ENCODE measurements around the gene ADARB2.
A peak's percentile ranks its signal among the peaks of the same experiment; 100 is the strongest.
"Not testable (repeated sequence)": the region's sequence is repeated elsewhere in the genome, so short reads cannot be mapped to it uniquely, and the experiment has no call there.

Gene ADARB2

GRCh38 chr10:1464881-1465417, 272.4 kb downstream of the ADARB2 start:
- DNase-seq: no peak
- peak; percentile 19 for ATAC-seq

GRCh38 chr10:1463971-1464370, 273.4 kb downstream of the ADARB2 start:
- not testable (repeated sequence) for DNase-seq, ATAC-seq

GRCh38 chr10:1462994-1463633, 274.2 kb downstream of the ADARB2 start:
- DNase-seq (no peak), ATAC-seq (no peak)

GRCh38 chr10:1462521-1462920, 274.8 kb downstream of the ADARB2 start:
- no peak for DNase-seq
- ATAC-seq: no peak

- DNase-seq (no peak), ATAC-seq (no peak)
Observed at GRCh38 chr10:1462032-1462431, 275.3 kb downstream of the ADARB2 start.

DNA sequence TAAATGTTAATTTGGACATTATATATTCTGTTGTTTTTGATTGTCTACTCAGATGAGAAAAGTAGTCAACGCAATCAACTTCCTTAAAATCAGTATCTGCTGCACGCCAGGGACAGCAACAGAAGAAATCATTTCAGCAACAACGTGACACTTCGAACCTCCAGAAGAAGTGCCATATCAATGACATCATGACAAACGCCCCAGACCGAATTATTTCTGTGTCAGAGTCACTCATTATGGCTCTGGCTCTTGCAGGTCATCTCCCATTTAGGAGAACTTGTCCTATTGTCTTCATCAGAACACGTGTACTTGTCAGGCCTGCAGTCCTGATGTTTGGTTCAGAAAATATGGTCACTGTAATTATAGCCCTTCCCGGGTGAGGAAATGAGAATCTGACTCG, 276.3 kb downstream of the ADARB2 start:
- DNase-seq: no peak
- no peak for ATAC-seq

DNA sequence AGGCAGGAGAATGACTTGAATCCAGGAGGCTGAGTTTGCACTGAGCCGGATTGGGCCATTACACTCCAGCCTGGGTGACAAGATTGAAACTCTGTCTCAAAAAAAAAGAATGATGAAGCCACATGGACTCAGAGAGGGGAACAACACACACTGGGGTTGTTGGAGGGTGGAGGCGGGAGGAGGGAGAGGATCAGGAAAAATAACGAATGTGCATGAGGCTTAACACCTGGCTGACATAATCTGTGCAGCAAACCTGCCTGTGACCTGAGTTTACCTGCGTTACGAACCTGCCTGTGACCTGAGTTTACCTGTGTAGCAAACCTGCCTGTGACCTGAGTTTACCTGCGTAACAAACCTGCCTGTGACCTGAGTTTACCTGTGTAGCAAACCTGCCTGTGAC, 277.7 kb downstream of the ADARB2 start:
- ATAC-seq, DNase-seq: not testable (repeated sequence)

DNA sequence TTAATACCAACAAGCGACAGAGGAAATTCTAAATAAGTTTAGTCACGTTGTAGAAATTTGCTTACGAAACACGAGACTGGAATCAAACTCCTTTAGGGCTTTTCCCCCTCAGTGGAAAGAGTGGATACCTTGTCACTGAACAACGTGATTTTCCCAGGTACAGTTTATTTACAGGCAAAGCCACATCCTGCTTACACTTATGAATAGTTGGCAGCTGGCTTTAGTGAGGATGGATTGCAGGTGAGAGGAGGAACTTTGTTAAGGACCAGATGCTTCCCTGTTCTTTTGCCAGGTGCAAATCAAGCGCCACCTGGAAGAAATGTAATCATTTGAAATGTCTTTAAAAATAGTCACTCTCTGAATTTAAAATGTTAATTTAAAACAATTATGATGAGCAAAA, 282.4 kb downstream of the ADARB2 start:
- ATAC-seq (no peak), DNase-seq (no peak)

DNA sequence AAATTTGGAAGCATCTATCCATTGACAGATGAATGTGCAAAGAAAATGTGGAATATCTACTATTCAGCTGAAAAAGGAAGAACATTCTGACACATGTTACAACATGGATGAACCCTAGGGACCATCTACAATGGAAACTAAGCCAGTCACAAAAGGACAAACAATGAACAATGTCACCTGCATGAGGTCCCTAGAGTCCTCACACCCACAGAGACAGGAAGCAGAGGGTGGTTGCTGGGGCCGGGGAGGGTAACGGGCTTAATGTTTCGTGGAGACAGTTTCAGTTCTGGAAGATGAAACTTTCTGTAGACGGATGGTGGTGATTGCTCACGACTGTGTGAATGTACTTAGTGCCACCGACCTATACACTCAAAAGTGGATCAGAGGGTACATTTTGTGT, 282.9 kb downstream of the ADARB2 start:
- DNase-seq: peak; percentile 21
- ATAC-seq: peak; percentile 65

DNA sequence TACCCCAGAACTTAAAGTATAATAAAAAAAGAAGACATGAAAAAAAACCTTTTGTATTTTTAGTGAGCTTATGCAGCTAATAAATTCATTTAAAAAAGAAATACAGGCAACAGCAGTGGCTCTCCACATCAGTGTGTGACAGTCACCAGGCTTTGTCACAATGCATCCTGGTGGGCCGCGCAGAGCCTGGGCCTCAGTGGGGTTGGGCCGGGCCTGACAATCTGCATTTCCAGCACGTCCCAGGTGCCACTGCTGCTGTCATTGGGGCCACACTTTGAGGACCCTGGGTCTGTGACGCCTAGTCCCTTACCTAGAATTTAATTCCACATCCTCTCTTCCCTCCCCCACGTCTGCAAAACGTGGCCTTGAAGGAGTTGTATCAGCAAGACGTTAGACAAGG, 284.5 kb downstream of the ADARB2 start:
- DNase-seq (no peak), ATAC-seq (no peak)

- DNase-seq (no peak), ATAC-seq (no peak)
Observed at GRCh38 chr10:1451941-1452340, 285.4 kb downstream of the ADARB2 start.

- DNase-seq (no peak), ATAC-seq (no peak)
Observed at GRCh38 chr10:1451362-1451888, 285.9 kb downstream of the ADARB2 start.

DNA sequence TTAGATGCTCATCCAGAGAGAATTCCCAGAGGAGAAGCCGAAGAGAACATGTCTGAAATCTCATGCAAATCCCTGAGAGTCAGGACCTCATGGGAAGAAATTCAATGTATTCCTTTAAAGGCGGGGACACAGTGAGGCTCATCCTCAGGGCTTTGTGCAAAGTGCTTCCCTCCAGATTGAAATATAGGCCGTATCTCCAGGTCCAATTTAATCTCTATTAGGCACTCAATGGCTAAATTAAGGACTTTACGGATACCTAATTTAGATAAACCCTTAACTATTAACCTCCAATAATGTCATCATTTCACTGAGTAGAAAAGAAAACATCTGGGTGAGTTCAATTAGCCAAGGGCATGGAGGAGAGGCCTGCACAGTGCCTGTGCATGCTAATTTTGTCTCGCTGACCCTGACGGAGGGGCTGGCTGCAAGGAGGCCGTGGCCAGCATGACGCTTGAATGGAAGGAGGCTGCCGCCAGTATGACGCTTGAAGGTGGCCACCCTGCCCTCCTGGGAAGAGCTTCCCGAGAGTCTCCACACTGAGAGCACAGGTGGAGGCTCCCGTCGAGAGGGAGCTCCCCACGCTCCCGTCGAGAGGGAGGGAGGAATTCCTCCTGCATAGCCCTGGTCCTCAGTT, 287.6 kb downstream of the ADARB2 start:
- DNase-seq (no peak), ATAC-seq (no peak)

- DNase-seq (no peak), ATAC-seq (no peak)
Observed at GRCh38 chr10:1449021-1449420, 288.3 kb downstream of the ADARB2 start.

DNA sequence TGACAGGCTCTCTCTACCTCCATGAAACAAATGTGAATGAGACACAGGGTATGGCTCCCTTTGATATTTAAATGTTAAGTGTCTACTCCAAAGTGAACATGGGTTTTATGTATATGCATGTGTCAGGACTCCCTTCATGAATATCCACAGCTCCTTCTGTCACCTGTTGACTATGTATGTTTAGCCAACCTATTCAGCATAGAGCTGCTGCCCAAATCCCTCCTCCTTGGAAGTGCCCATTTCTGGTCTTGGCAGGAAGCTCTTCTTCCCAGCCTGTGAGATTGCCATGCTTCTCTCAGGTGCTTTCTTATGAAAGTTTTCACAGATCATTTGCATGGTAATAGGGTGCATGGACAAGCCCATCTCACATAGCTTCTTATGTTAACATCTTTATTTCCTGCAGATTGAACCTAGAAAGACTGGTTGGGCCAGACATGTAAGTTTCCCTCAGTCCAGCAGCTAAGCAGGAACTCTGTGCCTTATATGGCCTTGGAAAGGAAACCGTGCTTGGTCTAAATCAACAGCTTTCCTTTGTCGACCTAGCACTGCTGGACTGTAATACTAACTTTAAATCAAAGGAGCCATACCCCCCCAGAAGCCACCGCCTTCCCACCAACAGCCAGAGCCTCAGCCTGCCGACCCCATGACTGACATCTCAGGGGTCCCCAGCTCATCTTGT, 288.9 kb downstream of the ADARB2 start:
- ATAC-seq: no peak
- DNase-seq: no peak

GRCh38 chr10:1444826-1445225, 292.5 kb downstream of the ADARB2 start:
- ATAC-seq: no peak
- DNase-seq: no peak

DNA sequence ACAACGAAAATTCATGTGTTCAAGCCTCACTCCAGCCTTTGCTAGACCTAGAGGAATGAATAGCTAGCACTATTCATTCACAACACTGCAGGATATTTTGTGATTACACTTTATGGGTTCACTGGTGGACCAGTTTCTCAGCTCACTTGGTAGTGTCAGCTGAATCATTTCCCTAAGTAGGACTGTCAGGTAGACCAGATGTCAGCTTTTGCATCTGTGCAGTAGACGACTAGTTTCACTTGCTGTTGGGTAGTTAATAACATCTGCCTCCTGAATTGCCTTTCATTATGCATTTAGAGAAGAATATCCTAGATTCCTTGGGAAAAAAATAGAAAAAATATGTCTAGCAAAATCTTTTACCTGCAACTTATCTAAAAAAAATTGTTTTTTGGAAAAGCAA, 296.4 kb downstream of the ADARB2 start:
- no peak for ATAC-seq
- DNase-seq: no peak

GRCh38 chr10:1434912-1435692, 302.2 kb downstream of the ADARB2 start:
- ATAC-seq: no peak
- DNase-seq: no peak

GRCh38 chr10:1434202-1434601, 303.1 kb downstream of the ADARB2 start:
- no peak for ATAC-seq
- no peak for DNase-seq

- DNase-seq: no peak
- ATAC-seq: no peak
Observed at GRCh38 chr10:1432161-1432560, 305.2 kb downstream of the ADARB2 start.

GRCh38 chr10:1431229-1431628, 306.1 kb downstream of the ADARB2 start:
- no peak for ATAC-seq
- no peak for DNase-seq

GRCh38 chr10:1427521-1428186, 309.7 kb downstream of the ADARB2 start:
- not testable (repeated sequence) for ATAC-seq, DNase-seq
